ENCODE results near the gene DAP.

DNA sequence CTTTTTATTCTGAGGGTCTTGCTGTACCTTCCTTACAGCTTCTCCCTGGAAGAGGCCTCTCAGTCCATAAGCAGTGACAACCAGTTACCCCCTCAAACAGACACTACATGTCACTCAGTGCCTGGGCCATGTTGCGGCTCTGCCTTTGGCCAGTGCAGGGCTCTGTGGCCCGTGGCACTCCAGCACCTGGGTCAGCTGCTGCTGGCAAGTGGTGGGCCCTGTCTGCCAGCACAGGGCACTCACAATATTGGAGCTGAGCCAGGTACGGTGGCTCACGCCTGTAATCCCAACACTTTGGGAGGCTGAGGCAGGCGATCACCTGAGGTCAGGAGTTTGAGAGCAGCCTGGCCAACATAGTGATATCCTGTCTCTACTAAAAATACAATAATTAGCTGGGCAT, 24.2 kb downstream of the DAP start:
- TF ChIP-seq, protein P1, sequence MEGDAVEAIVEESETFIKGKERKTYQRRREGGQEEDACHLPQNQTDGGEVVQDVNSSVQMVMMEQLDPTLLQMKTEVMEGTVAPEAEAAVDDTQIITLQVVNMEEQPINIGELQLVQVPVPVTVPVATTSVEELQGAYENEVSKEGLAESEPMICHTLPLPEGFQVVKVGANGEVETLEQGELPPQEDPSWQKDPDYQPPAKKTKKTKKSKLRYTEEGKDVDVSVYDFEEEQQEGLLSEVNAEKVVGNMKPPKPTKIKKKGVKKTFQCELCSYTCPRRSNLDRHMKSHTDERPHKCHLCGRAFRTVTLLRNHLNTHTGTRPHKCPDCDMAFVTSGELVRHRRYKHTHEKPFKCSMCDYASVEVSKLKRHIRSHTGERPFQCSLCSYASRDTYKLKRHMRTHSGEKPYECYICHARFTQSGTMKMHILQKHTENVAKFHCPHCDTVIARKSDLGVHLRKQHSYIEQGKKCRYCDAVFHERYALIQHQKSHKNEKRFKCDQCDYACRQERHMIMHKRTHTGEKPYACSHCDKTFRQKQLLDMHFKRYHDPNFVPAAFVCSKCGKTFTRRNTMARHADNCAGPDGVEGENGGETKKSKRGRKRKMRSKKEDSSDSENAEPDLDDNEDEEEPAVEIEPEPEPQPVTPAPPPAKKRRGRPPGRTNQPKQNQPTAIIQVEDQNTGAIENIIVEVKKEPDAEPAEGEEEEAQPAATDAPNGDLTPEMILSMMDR (IDR thresholded peaks at IDR 0.05; ENCODE audit: borderline replicate concordance, extremely low read depth, low read length, poor library complexity, severe bottlenecking), result no peak
- no peak for TF ChIP-seq EZH2 (IDR thresholded peaks at IDR 0.05; ENCODE audit: borderline replicate concordance, low read depth, low read length, severe bottlenecking)
